ENCODE measurements around the gene FANCF.
"Not testable (repeated sequence)": the region's sequence is repeated elsewhere in the genome, so short reads cannot be mapped to it uniquely, and the experiment has no call there.

The FANCF gene

GRCh38 chr11:22625448-22626287 is at the start of gene FANCF:
Gene FANCF, minus strand, starts transcription at chr11:22625823. Its CDS starts 13 bp downstream, at chr11:22625810.
- DNase-seq (ENCODE audit: low read depth, low spot score): peak; percentile 100

- DNase-seq (ENCODE audit: low read depth, low spot score): no peak
These were observed 49.1 kb upstream of the FANCF start for GRCh38 chr11:22674470-22675439.

GRCh38 chr11:22671751-22672150 is 46.1 kb upstream of the FANCF start:
- DNase-seq (ENCODE audit: low read depth, low spot score): no peak

GRCh38 chr11:22670830-22671229 is 45.2 kb upstream of the FANCF start:
- no peak for DNase-seq (ENCODE audit: low read depth, low spot score)

GRCh38 chr11:22669368-22669767 is 43.7 kb upstream of the FANCF start:
- no peak for DNase-seq (ENCODE audit: low read depth, low spot score)

- no peak for DNase-seq (ENCODE audit: low read depth, low spot score)
These were observed 42.6 kb upstream of the FANCF start for GRCh38 chr11:22668005-22668796.

- no peak for DNase-seq (ENCODE audit: low read depth, low spot score)
These were observed 41.2 kb upstream of the FANCF start for GRCh38 chr11:22666688-22667439.

- no peak for DNase-seq (ENCODE audit: low read depth, low spot score)
These were observed 40.7 kb upstream of the FANCF start, which contains the start of gene GAS2 for GRCh38 chr11:22666325-22666687. Gene GAS2, plus strand, starts transcription at chr11:22666611. Its CDS starts 8,259 bp downstream, at chr11:22674870.

- DNase-seq (ENCODE audit: low read depth, low spot score): no peak
These were observed 34.2 kb upstream of the FANCF start for GRCh38 chr11:22659783-22660182.

GRCh38 chr11:22657101-22657694 is 31.6 kb upstream of the FANCF start:
- DNase-seq (ENCODE audit: low read depth, low spot score): no peak

GRCh38 chr11:22656130-22656529 is 30.5 kb upstream of the FANCF start:
- no peak for DNase-seq (ENCODE audit: low read depth, low spot score)

- not testable (repeated sequence) for DNase-seq (ENCODE audit: low read depth, low spot score)
These were observed 26.7 kb upstream of the FANCF start for GRCh38 chr11:22652346-22652745.

- no peak for DNase-seq (ENCODE audit: low read depth, low spot score)
These were observed 15.9 kb upstream of the FANCF start for GRCh38 chr11:22641559-22641958.

- no peak for DNase-seq (ENCODE audit: low read depth, low spot score)
These were observed 15.2 kb upstream of the FANCF start for GRCh38 chr11:22640862-22641261.

GRCh38 chr11:22635689-22636088 is 10.1 kb upstream of the FANCF start:
- no peak for DNase-seq (ENCODE audit: low read depth, low spot score)

- no peak for DNase-seq (ENCODE audit: low read depth, low spot score)
These were observed 9.4 kb upstream of the FANCF start for GRCh38 chr11:22634897-22635629.

- DNase-seq (ENCODE audit: low read depth, low spot score): no peak
These were observed 7.8 kb upstream of the FANCF start for GRCh38 chr11:22633354-22633902.

GRCh38 chr11:22627421-22627820 is 1.8 kb upstream of the FANCF start:
- DNase-seq (ENCODE audit: low read depth, low spot score): no peak

GRCh38 chr11:22626573-22627239 is 1.1 kb upstream of the FANCF start:
- no peak for DNase-seq (ENCODE audit: low read depth, low spot score)

Data from iPS DF 19.7 (cell line).